ENCODE measurements around the gene PRKD2. TPM values are rescaled to one million over a fixed set of nuclear protein-coding genes. Genes with fewer than 3 reads are reported as not detected.
A peak's percentile ranks its signal among the peaks of the same experiment; 100 is the strongest.

The PRKD2 gene
- total RNA-seq, 2 donors from 2014 or later: 18.9 to 58.3 TPM

DNA sequence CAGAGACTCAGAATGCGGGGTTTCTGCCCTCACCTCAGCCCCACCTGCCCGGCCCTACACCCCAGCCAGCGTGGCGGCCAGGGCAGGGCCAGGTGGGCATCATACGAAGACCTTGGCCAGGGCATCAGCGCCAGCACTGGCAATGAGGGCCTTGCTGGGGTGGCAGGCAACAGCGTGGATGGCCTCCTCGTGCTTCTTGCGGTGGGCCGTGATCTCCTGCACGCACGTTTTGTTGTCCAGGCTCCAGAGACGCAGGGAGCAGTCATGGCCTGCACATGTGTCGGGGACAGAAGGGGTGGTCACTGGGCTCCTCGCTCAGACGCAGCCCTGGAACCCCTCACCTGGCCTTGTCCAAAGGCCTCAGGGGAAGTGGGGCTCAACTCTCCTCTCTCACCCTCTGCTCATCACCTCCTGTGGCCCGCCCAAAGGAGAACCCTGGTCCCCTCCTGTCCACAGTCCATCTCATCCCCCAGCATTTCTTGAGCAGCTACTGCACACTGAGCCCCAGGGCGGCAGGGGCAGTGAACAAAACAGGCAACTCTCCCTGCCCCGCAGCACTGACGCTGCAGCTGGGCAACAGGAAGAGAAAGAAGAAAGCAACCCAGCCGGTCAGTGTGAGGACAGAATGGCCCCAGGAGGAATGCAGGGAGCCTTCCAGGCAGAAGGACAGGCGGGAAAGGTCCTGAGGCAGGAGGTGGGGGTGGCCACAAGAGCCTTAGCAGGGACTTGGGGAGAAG lies 3.8 kb upstream of the PRKD2 start:
- intact Hi-C loops (cut with DNase I): no loop called here
- peaks cover 8 to 22% of the 10 kb centered on the region in 2 donors for H3K36me3 ChIP-seq (replicated peaks in 1 of 2; ENCODE audit: insufficient read depth in 1 of 2, low read depth in 2 of 2)

GRCh38 chr19:46719629-46720502 lies 3.0 kb upstream of the PRKD2 start:
- no peak overlapping the region for H3K4me3 ChIP-seq
- peaks cover 26% of the 10 kb centered on the region for H3K4me1 ChIP-seq
- DNase-seq (no peak), ATAC-seq (no peak)
- intact Hi-C loops (cut with DNase I): no loop called here
- no peak overlapping the region for H3K27ac ChIP-seq
- TF ChIP-seq CTCF (IDR thresholded peaks at IDR 0.05): no peak
- TF ChIP-seq POLR2A (IDR thresholded peaks at IDR 0.05): no peak
- WGBS, 2 donors: 91% methylated on average over 17 to 19 of the region's 25 CpGs
- H3K9me3 ChIP-seq: no peaks in the 10 kb centered on the region
- peaks cover 6 to 16% of the 10 kb centered on the region in 2 donors for H3K36me3 ChIP-seq (replicated peaks in 1 of 2; ENCODE audit: insufficient read depth in 1 of 2, low read depth in 2 of 2)
- H3K27me3 ChIP-seq: no peaks in the 10 kb centered on the region

More for the DNA sequence above, 3.8 kb upstream of the PRKD2 start:
- no peak overlapping the region for H3K4me3 ChIP-seq
- DNase-seq (no peak), ATAC-seq (no peak)
- H3K9me3 ChIP-seq: no peaks in the 10 kb centered on the region
- TF ChIP-seq POLR2A (IDR thresholded peaks at IDR 0.05) (no peak), CTCF (IDR thresholded peaks at IDR 0.05) (no peak)
- H3K4me1 ChIP-seq: peaks cover 18% of the 10 kb centered on the region
- H3K27ac ChIP-seq: no peak overlapping the region
- WGBS, 2 donors: 80 to 93% methylated on average over 12 to 21 of the region's 22 CpGs
- no peaks in the 10 kb centered on the region for H3K27me3 ChIP-seq

- Histone ChIP-seq H3K4me1 (peaks cover 30% of the 10 kb centered on the region), H3K4me3 (no peak overlapping the region), H3K36me3 (replicated peaks in 1 of 2; ENCODE audit: insufficient read depth in 1 of 2, low read depth in 2 of 2) (peaks cover 6 to 10% of the 10 kb centered on the region in 2 donors), H3K9me3 (no peaks in the 10 kb centered on the region), H3K27me3 (no peaks in the 10 kb centered on the region), H3K27ac (peak overlapping the region in 1 of 4 donors; percentile 86)
- ATAC-seq: no peak
- DNase-seq: no peak
- intact Hi-C loops (cut with DNase I): no loop called here
- WGBS, 2 donors: 78 to 83% methylated on average over 10 to 15 of the region's 15 CpGs
- TF ChIP-seq CTCF (IDR thresholded peaks at IDR 0.05) (no peak), POLR2A (IDR thresholded peaks at IDR 0.05) (no peak)
These were observed 2.2 kb upstream of the PRKD2 start for GRCh38 chr19:46718934-46719622.

DNA sequence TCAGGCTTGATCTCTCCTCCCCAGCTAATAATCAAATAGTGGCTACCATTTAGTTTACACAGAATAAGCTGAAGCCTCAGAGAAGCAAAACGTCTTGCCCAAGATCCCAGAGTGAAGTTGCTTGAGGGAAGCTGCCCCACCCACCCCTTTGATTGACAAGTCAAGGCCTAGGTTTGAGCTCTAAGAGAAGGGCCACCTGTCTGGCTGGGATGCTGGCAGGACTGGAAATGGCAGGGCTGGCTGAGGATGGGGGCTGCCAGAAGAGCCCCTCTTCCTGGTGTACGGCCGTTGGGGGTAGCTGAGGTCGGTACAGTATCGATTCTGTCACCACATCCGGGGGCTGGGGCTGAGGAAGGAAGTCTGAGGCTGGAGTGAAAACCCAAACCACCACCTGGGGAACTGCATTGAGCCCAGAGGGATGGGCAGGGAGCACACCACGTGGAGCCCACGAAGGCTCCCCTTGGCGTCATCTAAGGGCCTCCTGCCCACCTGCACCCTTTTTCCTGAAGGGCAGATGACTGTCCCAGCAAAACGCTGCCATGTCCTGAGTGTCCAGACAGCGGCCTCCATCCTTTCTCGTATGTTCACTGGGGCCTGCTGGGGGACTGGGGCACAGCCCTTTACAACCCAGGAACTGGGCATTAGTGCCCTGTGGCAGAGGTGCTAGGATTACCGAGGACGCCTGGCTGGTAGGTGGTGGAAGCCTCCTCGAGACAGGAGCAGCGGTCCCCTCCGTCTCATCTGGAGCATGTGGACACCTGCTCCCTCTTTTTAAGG lies 1.4 kb upstream of the PRKD2 start:
- peak overlapping the region; percentile 81 to 86 (median 83) for H3K27ac ChIP-seq
- peaks cover 6 to 10% of the 10 kb centered on the region in 2 donors for H3K36me3 ChIP-seq (replicated peaks in 1 of 2; ENCODE audit: insufficient read depth in 1 of 2, low read depth in 2 of 2)
- TF ChIP-seq CTCF (IDR thresholded peaks at IDR 0.05) (no peak), POLR2A (IDR thresholded peaks at IDR 0.05) (no peak)
- no peaks in the 10 kb centered on the region for H3K27me3 ChIP-seq
- no peak for ATAC-seq
- peaks cover 35% of the 10 kb centered on the region for H3K4me1 ChIP-seq
- 51 to 57% methylated on average over 15 to 17 of the region's 17 CpGs for WGBS, 2 donors
- no peaks in the 10 kb centered on the region for H3K9me3 ChIP-seq
- H3K4me3 ChIP-seq: no peak overlapping the region
- DNase-seq: peak in 3 of 4 donors; percentile 51 to 63 (median 61)
- intact Hi-C loops (cut with DNase I): no loop called here
